ENCODE measurements around the gene HOXC11.

HOXC11 gene

GRCh38 chr12:53972722-53973235, at the start of gene HOXC11:
TSS of gene HOXC11 (plus strand) at chr12:53973126. CDS start at chr12:53973242, 116 bp downstream.
- TF ChIP-seq, protein P1, sequence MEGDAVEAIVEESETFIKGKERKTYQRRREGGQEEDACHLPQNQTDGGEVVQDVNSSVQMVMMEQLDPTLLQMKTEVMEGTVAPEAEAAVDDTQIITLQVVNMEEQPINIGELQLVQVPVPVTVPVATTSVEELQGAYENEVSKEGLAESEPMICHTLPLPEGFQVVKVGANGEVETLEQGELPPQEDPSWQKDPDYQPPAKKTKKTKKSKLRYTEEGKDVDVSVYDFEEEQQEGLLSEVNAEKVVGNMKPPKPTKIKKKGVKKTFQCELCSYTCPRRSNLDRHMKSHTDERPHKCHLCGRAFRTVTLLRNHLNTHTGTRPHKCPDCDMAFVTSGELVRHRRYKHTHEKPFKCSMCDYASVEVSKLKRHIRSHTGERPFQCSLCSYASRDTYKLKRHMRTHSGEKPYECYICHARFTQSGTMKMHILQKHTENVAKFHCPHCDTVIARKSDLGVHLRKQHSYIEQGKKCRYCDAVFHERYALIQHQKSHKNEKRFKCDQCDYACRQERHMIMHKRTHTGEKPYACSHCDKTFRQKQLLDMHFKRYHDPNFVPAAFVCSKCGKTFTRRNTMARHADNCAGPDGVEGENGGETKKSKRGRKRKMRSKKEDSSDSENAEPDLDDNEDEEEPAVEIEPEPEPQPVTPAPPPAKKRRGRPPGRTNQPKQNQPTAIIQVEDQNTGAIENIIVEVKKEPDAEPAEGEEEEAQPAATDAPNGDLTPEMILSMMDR (IDR thresholded peaks at IDR 0.05): no peak

DNA sequence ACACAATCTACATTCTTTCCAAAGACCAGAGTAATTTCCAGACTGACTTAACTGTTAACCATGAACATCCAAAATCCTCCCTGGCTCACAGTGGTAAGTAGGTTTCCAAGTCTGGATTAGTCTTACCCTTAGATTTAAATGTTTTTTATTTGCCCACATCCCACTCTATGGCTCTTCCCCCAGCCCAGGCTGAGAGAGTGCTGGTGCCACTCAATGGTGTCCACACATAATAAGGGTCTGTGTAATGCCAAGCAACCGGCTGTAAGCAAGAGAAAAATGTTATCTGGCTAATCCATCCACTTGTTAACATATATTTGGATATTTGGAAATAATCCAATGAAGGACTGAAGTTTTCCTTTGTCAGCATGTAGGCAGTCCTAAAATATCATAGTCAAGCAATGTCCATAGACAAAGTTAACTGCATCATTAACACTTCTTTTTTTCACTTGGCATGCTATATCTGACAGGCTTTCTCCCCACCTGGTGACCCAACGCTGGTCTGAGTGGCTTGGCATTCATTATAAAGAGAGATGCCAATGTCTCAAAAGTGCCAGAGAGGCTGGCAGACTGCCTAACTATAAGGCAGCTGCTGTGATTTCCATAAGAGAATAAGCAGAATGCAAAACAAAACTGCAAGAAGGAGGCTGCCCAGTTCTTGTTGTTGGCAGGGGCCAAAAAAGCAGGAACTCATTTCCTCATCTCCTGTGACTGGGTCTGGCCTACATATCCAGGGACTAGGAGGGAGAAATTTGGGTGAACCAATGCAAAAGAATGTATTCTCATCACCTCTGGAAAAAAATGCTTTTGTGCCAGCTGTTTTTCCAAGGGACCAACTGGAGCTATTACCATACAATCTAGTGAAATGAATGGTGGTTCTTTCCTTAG, 48.2 kb upstream of the HOXC11 start:
- TF ChIP-seq, protein P1 (IDR thresholded peaks at IDR 0.05): no peak

- TF ChIP-seq, protein P1 (IDR thresholded peaks at IDR 0.05): no peak
These were observed 45.5 kb upstream of the HOXC11 start for GRCh38 chr12:53927220-53928029.

GRCh38 chr12:53928054-53928835, 44.7 kb upstream of the HOXC11 start:
- TF ChIP-seq, protein P1 (IDR thresholded peaks at IDR 0.05): no peak

- TF ChIP-seq, protein P1 (IDR thresholded peaks at IDR 0.05): no peak
These were observed 43.4 kb upstream of the HOXC11 start for GRCh38 chr12:53929527-53929926.

- TF ChIP-seq, protein P1 (IDR thresholded peaks at IDR 0.05): no peak
These were observed 42.2 kb upstream of the HOXC11 start for GRCh38 chr12:53930591-53931255.
